Prostate gland (tissue), 2 donors: ENCODE data around the gene SKAP1.

Experiments used
- CTCF ChIP-seq, 4 experiments: fragments of 200-600 bp in 2 of 4; fragments of 450-650 bp in 2 of 4; sonication (generic) in 2 of 4; IDR thresholded peaks; 1 replicate in 3 of 4; 2 replicates in 1 of 4; pipeline ENCODE4 v1.5.1; 2016 to 2019; ENCODE audit warnings: antibody characterized with exemption in 4 of 4, mild to moderate bottlenecking in 2 of 4, moderate library complexity in 2 of 4
- POLR2A ChIP-seq: fragments of 450-650 bp; IDR thresholded peaks from one replicate; pipeline ENCODE4 v1.6.1; 2016; ENCODE audit warnings: antibody characterized with exemption, mild to moderate bottlenecking
- POLR2AphosphoS5 ChIP-seq: sonication (generic); formaldehyde crosslinking; IDR thresholded peaks from one replicate; pipeline ENCODE4 v1.6.1; 2017; ENCODE audit warnings: antibody characterized with exemption

- no peak for TF ChIP-seq CTCF (IDR thresholded peaks at IDR 0.05)
- no peak for TF ChIP-seq POLR2AphosphoS5
- no peak for TF ChIP-seq POLR2A
Measured at GRCh38 chr17:48238933-48239602, 190.9 kb downstream of the SKAP1 start.
